ENCODE results near the gene ASIC2. TPM values are rescaled to one million over a fixed set of nuclear protein-coding genes. Genes with fewer than 3 reads are reported as not detected.

Gene ASIC2
- total RNA-seq, 1 donor from 2014 or later = 0.23 TPM

- DNase-seq (ENCODE audit: low read depth) = no peak
- H3K4me3 ChIP-seq (ENCODE audit: low read depth, low read length) = no peak overlapping the region
- TF ChIP-seq, protein P1, sequence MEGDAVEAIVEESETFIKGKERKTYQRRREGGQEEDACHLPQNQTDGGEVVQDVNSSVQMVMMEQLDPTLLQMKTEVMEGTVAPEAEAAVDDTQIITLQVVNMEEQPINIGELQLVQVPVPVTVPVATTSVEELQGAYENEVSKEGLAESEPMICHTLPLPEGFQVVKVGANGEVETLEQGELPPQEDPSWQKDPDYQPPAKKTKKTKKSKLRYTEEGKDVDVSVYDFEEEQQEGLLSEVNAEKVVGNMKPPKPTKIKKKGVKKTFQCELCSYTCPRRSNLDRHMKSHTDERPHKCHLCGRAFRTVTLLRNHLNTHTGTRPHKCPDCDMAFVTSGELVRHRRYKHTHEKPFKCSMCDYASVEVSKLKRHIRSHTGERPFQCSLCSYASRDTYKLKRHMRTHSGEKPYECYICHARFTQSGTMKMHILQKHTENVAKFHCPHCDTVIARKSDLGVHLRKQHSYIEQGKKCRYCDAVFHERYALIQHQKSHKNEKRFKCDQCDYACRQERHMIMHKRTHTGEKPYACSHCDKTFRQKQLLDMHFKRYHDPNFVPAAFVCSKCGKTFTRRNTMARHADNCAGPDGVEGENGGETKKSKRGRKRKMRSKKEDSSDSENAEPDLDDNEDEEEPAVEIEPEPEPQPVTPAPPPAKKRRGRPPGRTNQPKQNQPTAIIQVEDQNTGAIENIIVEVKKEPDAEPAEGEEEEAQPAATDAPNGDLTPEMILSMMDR (conservative IDR thresholded peaks at IDR 0.05; ENCODE audit: low read depth, low read length) = no peak
Measured at GRCh38 chr17:33202796-33203495, 90.1 kb downstream of the ASIC2 start.

- no peak overlapping the region for H3K4me3 ChIP-seq (ENCODE audit: low read depth, low read length)
- DNase-seq (ENCODE audit: low read depth) = no peak
- TF ChIP-seq, protein P1 (conservative IDR thresholded peaks at IDR 0.05; ENCODE audit: low read depth, low read length) = no peak
Measured at GRCh38 chr17:33202021-33202420, 91.1 kb downstream of the ASIC2 start.

GRCh38 chr17:33201283-33201682, 91.8 kb downstream of the ASIC2 start:
- no peak for DNase-seq (ENCODE audit: low read depth)
- TF ChIP-seq, protein P1 (conservative IDR thresholded peaks at IDR 0.05; ENCODE audit: low read depth, low read length) = no peak
- no peak overlapping the region for H3K4me3 ChIP-seq (ENCODE audit: low read depth, low read length)

GRCh38 chr17:33200587-33200986, 92.5 kb downstream of the ASIC2 start:
- no peak overlapping the region for H3K4me3 ChIP-seq (ENCODE audit: low read depth, low read length)
- TF ChIP-seq, protein P1 (conservative IDR thresholded peaks at IDR 0.05; ENCODE audit: low read depth, low read length) = peak; percentile 55
- no peak for DNase-seq (ENCODE audit: low read depth)

DNA sequence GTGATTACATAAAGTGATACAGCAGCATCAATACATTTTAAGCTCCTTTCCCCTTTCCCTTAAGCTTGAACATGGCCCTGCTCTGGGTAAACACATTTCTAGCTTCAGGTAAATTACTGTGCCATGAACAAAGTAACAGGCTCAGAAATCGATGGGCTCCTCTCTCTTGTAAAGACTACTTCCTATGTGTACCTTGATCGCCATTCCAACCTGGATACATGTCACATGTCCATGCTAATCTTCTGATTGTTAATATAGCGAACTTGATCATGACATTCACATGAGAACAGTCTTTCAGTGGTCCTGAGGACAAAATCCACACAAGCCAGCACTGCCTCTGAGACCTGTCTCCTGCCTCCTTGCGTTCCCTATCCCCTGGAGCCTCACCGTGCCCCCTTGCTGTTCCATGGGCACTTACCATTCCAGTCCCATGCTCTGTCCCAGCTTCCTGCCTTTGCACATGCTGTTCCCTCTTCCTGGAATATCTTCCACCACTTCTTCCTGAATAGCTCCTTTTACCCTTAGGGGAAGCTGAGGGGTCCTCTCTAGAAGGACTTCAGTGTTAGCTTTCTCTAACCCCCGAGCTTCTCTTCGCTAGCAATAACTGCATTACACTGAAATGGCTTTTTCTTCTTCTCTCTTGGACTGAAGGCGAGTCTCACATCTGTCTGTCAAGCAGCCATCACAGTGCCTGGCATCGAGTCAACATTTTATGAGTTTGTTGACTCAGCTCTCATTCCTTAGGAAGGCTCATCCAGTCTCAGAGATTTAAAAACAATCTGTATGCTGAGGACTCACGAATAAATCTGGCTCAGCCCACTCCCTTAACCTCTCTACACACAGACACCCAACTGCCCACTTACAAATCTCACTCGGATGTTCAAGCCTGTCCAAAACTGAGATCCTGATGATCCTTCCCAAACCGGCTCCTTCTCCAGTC, 93.3 kb downstream of the ASIC2 start:
- TF ChIP-seq, protein P1 (conservative IDR thresholded peaks at IDR 0.05; ENCODE audit: low read depth, low read length) = no peak
- H3K4me3 ChIP-seq (ENCODE audit: low read depth, low read length) = no peak overlapping the region
- DNase-seq (ENCODE audit: low read depth) = no peak

DNA sequence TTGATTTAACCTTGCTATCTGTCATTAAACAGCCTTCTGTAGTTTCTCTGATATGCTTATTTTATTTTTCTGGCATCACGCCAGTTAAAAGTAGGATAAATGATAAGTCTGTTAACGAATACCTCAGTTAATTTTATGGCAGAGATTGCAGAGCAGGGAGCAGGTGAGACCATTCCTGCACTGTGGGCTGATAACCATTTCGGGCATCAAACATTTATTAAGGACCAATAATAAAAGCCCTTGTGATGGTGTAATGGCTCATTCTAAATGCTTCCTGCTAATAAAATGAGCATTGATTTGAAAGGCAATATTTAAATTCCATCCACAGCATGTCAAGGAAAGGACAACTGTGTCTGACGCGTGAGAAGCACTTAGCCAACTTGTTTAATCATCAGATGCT, 94.1 kb downstream of the ASIC2 start:
- TF ChIP-seq, protein P1 (conservative IDR thresholded peaks at IDR 0.05; ENCODE audit: low read depth, low read length) = no peak
- DNase-seq (ENCODE audit: low read depth) = no peak
- no peak overlapping the region for H3K4me3 ChIP-seq (ENCODE audit: low read depth, low read length)
